Measurements from ENCODE around the gene SPEF1. TPM values are rescaled to one million over a fixed set of nuclear protein-coding genes. Genes with fewer than 3 reads are reported as not detected.

Gene SPEF1
- total and polyA plus RNA-seq, 10 donors = 0.06 to 0.11 TPM; not detected in 8

DNA sequence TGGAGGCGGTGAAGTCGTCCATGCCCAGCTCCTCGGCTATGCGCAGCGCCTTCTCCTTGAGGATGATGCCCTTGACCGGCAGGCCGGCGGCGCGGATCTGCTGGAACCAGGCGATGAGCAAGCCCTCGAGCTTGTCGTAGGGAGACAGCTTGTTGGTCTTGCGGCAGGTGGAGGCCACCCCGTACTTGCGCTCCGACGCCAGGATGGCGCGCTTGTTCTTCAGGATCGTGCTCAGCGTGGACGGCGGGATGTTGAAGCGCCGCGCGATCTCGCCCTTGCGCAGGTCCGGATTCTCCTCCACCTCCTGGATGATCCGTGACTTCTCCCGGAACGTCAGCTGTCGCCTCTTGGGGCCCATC is 4.9 kb upstream of the SPEF1 start:
- Histone ChIP-seq H3K27me3 (replicated peaks in 1 of 7) (no peaks in the 10 kb centered on the region), H3K4me3 (peak overlapping the region; percentile 41 to 83 (median 50)), H3K27ac (peak overlapping the region; percentile 69 to 89 (median 84)), H3K36me3 (peaks cover 0 to 24% (median 0%) of the 10 kb centered on the region in 6 donors), H3K4me1 (peaks cover 25 to 75% (median 54%) of the 10 kb centered on the region in 6 donors), H3K9me3 (no peaks in the 10 kb centered on the region)
- intact Hi-C loops (cut with DNase I; ENCODE audit: low total_unique reads) = loop anchor here (2.0 kb wide), 1 partner anchor 33 kb away; no protein-coding TSS in a partner anchor
- no peak for DNase-seq
- WGBS, 5 donors = 1 to 8% (median 5%) methylated on average over 11 to 35 of the region's 35 CpGs; no CpG with 5 or more reads in 1 of the 5 donors
- TF ChIP-seq, protein P1, sequence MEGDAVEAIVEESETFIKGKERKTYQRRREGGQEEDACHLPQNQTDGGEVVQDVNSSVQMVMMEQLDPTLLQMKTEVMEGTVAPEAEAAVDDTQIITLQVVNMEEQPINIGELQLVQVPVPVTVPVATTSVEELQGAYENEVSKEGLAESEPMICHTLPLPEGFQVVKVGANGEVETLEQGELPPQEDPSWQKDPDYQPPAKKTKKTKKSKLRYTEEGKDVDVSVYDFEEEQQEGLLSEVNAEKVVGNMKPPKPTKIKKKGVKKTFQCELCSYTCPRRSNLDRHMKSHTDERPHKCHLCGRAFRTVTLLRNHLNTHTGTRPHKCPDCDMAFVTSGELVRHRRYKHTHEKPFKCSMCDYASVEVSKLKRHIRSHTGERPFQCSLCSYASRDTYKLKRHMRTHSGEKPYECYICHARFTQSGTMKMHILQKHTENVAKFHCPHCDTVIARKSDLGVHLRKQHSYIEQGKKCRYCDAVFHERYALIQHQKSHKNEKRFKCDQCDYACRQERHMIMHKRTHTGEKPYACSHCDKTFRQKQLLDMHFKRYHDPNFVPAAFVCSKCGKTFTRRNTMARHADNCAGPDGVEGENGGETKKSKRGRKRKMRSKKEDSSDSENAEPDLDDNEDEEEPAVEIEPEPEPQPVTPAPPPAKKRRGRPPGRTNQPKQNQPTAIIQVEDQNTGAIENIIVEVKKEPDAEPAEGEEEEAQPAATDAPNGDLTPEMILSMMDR (IDR thresholded peaks at IDR 0.05 in 8 of 11, conservative IDR thresholded peaks at IDR 0.05 in 3 of 11) = no peak
- TF ChIP-seq POLR2A (IDR thresholded peaks at IDR 0.05) (no peak), POLR2AphosphoS5 (IDR thresholded peaks at IDR 0.05) (no peak)

DNA sequence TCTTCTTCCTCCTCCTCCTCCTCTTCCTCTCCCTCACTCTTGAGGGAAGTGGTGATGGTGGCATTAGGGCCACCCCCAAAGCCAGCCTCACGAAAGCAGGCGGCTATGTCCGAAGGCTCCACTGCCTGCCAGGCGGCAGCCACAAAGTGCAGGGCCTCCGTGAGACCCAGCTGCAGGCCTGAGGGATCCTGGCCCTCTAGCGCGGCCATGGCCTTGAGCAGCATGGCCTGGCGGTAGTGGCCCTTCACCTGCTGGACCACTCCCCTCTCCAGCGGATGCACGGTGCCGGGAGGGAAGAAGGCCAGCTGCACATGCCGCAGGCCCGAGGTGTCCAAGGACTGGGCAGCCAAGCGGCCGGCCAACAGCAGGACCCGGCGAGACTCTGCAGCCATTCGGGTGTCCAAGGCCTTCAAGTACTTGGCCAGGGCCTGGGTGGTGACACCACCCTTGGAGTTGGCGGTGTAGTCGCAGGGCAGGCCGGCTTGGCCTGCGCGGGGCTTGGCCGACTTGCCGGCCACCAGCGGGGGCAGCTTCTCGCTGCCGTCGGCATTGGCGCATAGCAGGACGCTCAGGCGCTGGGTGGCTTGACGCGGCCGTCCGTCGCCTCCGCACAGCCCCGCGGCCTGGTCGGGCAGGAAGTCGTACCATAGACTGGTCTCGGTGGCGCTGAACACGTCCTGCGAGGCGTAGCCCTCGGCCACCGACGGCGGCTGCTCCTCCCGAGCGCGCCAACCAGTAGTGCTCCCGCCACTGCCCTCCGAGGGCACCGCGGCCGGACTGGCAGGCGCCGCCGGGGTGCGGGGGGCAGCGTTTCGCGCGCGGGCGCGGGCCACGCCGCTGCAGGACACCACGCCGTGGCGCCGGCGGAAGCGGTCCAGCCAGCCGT is 4.2 kb upstream of the SPEF1 start:
- Histone ChIP-seq H3K27me3 (replicated peaks in 1 of 7) (no peaks in the 10 kb centered on the region), H3K4me3 (peak overlapping the region; percentile 41 to 83 (median 50)), H3K4me1 (peaks cover 30 to 81% (median 61%) of the 10 kb centered on the region in 6 donors), H3K36me3 (peaks cover 0 to 24% (median 0%) of the 10 kb centered on the region in 6 donors), H3K27ac (peak overlapping the region; percentile 69 to 89 (median 84)), H3K9me3 (no peaks in the 10 kb centered on the region)
- TF ChIP-seq POLR2A (IDR thresholded peaks at IDR 0.05) (no peak), POLR2AphosphoS5 (IDR thresholded peaks at IDR 0.05) (peak in 2 of 3 donors; percentile 49 to 66)
- TF ChIP-seq, protein P1 (IDR thresholded peaks at IDR 0.05 in 8 of 11, conservative IDR thresholded peaks at IDR 0.05 in 3 of 11) = no peak
- WGBS, 5 donors = 40 to 56% (median 51%) methylated on average over 49 to 79 of the region's 79 CpGs
- peak; percentile 89 for DNase-seq
- intact Hi-C loops (cut with DNase I; ENCODE audit: low total_unique reads) = loop anchor here (2.0 kb wide), 1 partner anchor 33 kb away; no protein-coding TSS in a partner anchor

DNA sequence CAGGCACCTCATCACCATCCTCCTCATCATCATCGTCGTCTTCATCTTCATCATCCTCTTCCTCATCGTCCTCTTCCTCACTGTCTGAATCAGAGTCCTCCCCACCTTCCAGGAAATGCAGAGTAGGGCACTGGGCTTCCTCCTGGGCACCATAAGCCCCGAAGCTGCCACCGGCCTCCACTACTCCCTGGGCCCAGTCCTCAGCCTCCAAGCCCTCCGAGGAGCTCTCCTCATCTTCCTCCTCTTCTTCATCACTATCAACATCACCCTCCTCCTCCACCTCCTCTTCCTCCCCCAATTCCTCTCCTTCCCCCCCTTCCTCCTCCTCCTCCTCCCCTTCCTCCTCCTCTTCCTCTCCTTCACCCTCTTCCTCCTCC is 3.6 kb upstream of the SPEF1 start:
- Histone ChIP-seq H3K4me1 (peaks cover 30 to 83% (median 61%) of the 10 kb centered on the region in 6 donors), H3K36me3 (peaks cover 0 to 24% (median 0%) of the 10 kb centered on the region in 6 donors), H3K4me3 (peak overlapping the region in 5 of 8 donors; percentile 45 to 83 (median 50)), H3K27me3 (replicated peaks in 1 of 7) (no peaks in the 10 kb centered on the region), H3K9me3 (no peaks in the 10 kb centered on the region), H3K27ac (peak overlapping the region in 5 of 8 donors; percentile 84 to 89 (median 86))
- WGBS, 5 donors = 59 to 84% (median 69%) methylated on average over 6 of the region's 6 CpGs
- TF ChIP-seq POLR2A (IDR thresholded peaks at IDR 0.05) (no peak), POLR2AphosphoS5 (IDR thresholded peaks at IDR 0.05) (no peak)
- TF ChIP-seq, protein P1 (IDR thresholded peaks at IDR 0.05 in 8 of 11, conservative IDR thresholded peaks at IDR 0.05 in 3 of 11) = no peak
- intact Hi-C loops (cut with DNase I; ENCODE audit: low total_unique reads) = no loop called here
- DNase-seq = peak; percentile 70
